RKO (cell line): ENCODE measurements around the gene THOC6.
A peak's percentile ranks its signal among the peaks of the same experiment; 100 is the strongest.

Source experiments
- DNase-seq: peaks from one replicate; pipeline ENCODE4 v3.0.0-alpha.2; 2016; ENCODE audit warnings: low spot score

The THOC6 gene

GRCh38 chr16:3023669-3024478 is at the start of gene THOC6, which contains the start of gene HCFC1R1:
Gene THOC6, plus strand, starts transcription at chr16:3024035. Its CDS starts 292 bp downstream, at chr16:3024327.
Gene HCFC1R1, minus strand, starts transcription at chr16:3023942. Its CDS starts 1 bp downstream, at chr16:3023941.
- peak; percentile 99 for DNase-seq

DNA sequence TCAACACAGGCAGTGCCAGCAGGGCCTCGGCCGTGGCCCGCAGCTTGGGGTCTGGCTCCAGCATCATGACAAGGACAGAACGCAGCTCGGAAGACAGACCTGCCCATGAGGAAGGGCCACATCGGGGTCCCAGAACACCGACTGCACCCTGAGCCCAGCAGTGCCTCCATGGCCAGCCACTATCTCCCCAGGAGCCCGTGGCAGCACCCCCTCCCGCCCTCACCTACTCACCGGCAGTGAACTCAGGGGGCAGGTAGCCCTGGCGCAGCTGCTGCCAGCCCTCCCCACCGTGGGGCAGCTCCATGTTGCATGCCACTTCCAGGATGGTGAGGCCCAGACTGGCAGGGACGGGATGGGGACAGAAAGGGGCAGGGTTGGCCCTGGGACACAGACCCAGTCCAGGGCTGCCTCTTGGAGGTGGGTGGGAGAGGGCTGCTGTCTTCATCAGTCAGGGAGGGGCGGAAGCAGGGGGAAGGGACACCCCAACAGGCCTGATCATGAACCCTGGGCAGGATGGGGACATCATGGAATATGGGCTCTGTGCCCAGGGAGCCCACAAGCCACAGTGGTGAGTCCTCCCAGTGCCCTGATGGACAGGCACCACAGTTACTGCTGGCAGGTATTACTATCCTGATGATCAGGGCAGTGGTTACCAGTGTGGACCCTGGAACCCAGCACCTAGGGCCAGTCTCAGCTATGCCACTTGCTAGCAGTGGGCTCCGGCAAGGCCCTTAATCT is 49.3 kb upstream of the THOC6 start:
- no peak for DNase-seq

DNA sequence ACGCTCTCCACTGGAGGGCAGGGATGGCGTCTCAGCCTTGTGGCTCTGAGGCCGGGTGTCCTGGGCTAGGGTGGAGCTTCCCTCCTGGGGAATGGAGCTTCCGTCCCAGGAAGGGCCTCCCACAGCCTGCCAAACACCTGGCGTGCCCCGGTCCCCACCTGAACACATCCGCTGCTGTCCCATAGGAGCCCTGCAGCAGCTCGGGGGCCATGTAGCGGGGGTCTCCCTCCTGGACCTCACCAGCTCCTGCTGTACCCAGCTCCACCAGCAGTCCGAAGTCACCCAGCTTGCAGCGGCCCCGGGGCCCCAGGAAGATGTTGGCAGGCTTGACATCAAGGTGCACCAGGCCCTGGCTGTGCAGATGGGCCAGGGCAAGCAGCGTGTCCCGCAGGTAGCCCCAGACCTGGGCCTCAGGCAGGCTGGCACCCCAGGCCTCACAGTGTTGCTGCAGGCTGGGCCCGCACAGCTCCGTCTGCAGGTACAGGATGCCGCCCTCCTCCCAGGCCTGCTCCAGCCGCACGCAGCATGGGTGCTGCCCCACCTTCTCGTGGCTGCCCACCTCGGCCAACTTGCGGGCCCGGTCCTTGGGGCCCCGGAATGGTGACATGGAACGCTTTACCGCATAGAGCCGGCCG is 48.6 kb upstream of the THOC6 start:
- DNase-seq: no peak

DNA sequence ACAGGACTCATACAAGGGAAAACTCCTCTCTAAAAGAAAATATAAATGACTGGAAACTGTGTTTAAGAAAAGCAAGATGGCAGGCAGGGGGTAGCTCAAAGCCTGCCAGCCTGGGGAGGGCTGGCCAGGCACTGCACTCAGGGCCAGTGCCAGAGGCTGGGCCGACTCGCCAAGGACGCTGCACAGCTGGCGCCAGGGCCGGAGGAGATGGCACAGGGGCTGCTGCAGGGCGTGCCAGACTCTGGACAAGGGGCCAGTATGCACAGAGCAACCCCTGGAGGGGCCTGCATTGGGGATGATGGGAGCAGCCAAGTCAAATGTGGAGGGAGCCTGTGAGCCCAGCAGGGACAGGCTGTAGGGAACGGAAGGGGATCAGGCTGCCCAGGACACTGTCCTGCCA is 47.6 kb upstream of the THOC6 start:
- DNase-seq: no peak

DNA sequence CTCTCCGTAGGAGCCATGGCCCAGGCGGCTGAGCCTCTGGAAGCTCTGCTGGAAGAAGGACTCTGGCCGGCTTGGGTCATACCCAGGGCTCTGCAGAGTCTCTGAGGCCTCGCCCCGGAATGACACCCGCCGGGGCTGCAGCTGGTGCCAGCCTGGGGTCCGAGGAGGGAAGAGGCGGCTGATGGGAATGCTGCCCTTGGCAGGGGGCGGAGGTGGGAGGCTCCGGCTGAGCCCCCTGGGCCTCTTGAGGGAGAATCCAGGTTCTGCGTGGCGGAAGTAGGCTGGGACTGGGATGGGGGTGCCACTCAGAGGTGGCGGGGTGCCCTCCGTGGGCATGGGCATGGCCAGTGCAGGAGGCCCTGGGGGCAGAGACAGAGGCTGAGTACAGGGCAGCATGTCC is 47.2 kb upstream of the THOC6 start:
- DNase-seq: no peak

- no peak for DNase-seq
Measured at GRCh38 chr16:2977440-2977839, 46.4 kb upstream of the THOC6 start.

DNA sequence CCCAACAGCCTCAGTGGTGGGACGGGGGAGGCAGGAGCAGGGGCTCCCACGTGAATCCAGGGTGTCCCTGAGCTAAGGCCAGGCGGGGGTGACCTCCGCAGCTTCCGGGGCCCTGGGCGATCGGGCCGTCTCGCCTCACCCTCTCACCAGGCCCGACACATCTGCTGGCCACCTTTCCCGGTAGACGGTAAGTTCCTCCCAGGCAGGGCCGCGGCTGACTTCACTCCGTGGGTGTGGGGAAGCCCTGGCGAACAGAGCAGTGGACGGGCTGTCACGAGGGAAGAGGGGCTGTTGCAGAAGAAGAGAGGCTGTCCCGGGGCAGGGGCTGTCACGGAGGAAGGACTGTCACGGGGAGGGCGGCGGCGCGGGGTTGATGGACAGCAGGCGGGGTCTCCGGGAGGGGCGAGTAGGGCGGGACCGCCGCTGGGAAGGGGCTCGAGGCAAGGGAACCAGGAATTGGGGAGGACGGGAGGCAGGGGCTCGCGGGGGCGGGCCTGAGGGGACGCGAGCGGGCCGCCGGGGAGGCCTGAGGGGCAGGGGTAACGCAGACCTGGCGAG is 44.1 kb upstream of the THOC6 start:
- peak; percentile 52 for DNase-seq

GRCh38 chr16:2980227-2981176 is 43.3 kb upstream of the THOC6 start, which contains the start of gene PKMYT1:
Gene PKMYT1, minus strand, starts transcription at chr16:2980446. Its CDS starts 789 bp downstream, at chr16:2979657.
- peak; percentile 91 for DNase-seq

GRCh38 chr16:2981177-2981898 is 42.5 kb upstream of the THOC6 start:
- DNase-seq: no peak

DNA sequence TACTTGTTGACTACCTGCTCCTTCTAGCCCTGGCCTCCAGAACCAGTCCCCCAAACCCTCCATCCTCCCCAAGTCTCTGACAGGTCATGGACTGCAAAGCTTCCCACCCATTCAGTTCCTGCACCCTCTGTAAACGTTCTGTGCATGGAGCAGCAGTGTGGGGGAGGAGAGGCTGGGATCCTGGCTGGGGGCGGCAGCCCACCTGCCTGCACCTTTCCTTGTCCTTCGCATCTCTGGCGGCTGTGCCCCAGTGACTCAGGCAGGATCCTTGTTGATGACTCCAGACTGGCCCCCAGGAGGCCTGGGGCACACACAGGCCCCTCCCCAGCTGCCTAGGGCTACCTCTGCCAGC is 42.0 kb upstream of the THOC6 start:
- no peak for DNase-seq

DNA sequence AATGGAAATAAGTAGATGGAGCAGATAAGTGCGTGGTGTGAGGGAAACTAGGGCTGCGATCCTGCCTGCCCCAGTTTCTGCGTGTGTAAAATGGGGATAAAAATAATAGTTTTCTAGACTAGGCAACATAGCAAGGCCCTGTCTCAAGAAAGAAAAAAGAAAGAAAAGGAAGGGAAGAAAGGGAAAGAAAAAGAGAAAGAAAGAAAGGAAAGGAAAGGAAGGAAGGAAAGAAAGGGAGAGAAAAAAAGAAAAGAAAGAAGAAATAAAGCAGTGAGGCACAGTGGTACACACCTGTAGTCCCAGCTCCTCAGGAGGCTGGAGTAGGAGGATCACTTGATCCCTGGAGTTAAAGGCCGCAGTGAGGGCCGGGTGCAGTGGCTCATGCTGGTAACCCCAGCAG is 41.4 kb upstream of the THOC6 start:
- DNase-seq: no peak

GRCh38 chr16:2983706-2984136 is 40.1 kb upstream of the THOC6 start:
- DNase-seq: peak; percentile 85

DNA sequence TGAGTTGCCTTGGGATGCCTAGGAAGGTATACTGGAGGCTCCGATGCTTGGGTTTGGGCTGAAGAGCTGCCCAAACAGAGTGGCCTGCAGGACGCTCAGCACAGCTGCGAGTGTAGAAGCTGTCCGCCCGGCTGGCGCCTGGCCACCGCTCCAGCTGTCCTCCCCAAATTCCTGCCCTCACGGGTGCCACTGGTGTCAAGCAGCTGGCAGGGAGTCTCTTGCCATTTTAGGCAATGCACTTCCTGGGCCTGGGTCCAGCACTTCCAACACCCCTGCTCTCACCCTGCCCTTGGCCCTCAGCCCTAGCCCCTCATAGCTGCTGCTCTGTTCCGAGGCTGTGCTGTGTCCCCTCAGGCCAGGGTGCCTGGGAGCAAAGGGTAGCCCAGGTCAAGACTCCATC is 38.4 kb upstream of the THOC6 start:
- DNase-seq: no peak

DNA sequence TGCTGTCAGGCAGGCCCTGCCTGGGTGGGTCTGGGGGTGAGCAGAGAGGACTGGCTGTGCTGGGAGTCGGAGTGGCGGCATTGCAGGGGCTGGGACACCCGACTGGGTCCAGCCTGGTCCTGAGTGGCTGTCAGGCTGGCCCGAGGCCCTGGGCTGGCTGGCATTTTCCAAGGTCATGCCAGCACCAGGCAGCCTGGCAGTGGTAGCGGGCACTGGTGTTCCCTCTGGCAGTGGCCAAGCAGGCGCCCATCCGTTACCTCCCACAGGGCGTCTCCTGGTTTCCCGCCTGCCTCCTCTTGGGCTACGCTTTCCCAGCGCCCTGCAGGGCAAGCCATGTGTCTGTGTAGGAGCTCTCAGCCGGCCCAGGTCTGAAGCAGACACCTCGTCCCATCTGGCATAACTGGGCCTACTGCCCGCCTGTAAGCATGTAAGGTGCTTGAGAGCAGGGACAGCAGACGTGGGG is 37.9 kb upstream of the THOC6 start:
- no peak for DNase-seq

- no peak for DNase-seq
Measured at GRCh38 chr16:2986623-2987188, 37.1 kb upstream of the THOC6 start.

GRCh38 chr16:2987286-2987685 is 36.5 kb upstream of the THOC6 start:
- no peak for DNase-seq

DNA sequence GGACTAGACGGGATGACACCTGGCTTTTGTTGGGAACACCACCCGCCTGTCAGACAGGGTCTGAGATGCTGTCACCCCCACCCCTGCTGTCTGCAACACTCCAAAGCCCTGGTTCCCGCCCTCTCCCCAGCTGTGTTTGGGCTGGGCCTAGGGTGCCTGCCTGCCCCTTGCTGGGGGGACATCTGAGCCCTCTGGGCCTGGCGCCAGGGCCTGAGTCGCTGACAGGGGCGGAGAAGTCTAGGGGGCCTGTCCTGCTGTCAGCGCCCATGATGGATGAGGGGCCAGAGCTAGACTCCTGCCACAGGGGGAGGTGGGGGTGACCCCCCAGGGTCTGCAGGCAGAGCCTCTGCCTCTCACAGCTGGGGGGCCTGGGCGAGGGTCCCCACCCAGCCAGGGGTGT is 36.0 kb upstream of the THOC6 start:
- DNase-seq: no peak

- no peak for DNase-seq
Measured at GRCh38 chr16:2988590-2989099, 35.2 kb upstream of the THOC6 start.

- no peak for DNase-seq
Measured at GRCh38 chr16:2990891-2991290, 32.9 kb upstream of the THOC6 start.
